ENCODE measurements around the gene KRT84. TPM values are rescaled to one million over a fixed set of nuclear protein-coding genes. Genes with fewer than 3 reads are reported as not detected.

KRT84 gene
- total RNA-seq (2022; extraction: Qiagen RNA extraction), result not detected in 5 replicates

GRCh38 chr12:52385226-52385702 lies at the start of gene KRT84:
Gene KRT84 (minus strand): TSS chr12:52385652. CDS start chr12:52385585, 67 bp downstream.

DNA sequence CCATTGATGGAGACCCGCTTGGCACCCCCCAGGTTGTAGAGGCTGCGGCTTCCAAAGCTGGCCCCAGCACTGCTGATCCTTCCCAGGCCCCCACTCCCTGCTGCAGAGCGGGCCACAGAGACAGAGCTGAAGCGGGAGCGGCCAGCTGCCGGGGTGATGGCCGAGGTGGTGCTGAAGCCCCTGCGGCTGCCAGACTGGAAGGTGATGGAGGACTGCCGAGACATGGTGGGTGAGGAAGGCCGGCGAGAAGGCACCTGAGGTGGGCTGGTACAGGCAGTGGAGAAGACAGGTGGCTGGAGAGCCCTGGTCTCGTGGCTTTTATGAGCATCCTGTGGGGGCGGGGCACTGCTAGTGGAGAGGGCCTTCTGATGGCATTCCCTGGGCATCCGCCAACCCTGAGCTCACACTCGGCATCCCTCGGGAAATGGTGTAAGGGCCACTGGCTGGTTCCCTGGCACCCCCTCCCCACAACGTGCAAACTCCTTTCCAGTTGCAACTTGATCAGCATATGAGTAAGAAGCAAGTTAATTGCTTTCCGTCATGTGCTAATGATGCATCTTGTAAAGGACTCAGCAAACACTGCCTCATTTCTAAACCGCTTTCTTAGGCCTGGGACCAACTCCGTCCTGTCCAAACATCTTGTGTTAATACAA lies 48.8 kb upstream of the KRT84 start, which contains the start of gene KRT75:
KRT75 (minus strand) TSS at position 291 of the 653 bp plus-strand sequence; CDS start at position 224, 67 bp downstream.

DNA sequence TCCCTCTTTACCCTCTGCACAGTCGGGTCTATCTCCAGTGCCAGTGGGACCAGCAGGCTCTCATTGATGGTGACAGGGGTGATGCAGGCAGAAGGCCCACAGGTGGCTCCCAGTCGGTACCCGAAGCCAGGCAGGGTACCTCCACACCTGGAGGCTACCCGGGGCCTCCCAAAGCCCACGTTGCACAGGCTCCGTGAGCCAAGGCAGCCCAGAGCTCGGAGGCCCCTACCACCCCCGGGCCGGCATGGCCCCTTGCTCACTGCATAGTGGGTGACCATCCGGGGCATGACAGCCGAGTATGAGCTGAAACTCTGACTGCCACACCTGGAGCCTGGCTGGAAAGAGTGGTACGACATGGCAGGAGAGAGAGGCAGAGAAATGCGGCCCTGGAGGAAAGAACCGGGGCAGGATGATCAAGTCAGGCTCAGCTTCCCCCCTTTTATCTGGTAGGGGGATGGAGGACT lies 20.5 kb upstream of the KRT84 start, which contains the start of gene KRT82:
KRT82 (minus strand) TSS at position 414 of the 464 bp plus-strand sequence; CDS start at position 356, 58 bp downstream.

DNA sequence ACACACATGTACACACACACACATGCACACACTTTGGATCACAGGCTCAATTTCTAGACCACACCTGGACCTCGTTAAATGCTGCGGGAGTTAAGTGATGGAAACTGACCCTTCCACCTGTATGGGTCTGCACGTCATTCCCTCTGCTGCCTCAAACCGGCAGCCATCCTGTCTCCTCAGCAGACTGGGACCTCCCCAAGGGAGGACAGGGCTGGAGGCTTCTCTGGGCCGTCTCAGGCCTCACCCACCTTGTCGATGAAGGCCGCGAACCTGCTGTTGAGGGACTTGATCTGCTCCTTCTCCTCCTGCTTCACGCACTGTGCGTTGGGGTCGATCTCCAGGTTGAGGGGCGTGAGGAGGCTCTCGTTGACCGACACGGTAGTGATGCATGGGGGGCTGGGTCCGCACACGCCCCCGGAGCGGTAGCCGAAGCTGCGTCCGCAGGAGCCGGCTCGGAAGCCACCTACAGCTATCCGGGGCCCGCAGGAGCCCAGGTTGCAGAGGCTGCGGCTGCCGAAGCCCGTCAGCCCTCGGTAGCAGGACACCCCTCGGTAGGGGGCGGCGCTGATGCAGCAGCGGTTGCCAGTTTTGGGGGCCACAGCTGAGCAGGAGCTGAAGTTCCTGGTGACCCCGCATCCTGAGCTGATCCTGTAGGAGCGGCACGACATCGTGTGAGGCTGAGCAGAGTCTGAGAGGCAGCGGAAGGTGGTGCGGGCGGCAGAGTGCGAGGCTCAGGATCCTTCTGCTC lies 18.5 kb downstream of the KRT84 start, which contains the start of gene KRT85:
KRT85 (minus strand) TSS at position 744 of the 748 bp plus-strand sequence; CDS start at position 668, 76 bp downstream.

Other genes with a start within 250 kb of the KRT84 start
- gene KRT80, start 193.6 kb downstream of the KRT84 start, total RNA-seq (2022; extraction: Qiagen RNA extraction), result 39.0 to 49.0 TPM (median 41.2 TPM) in 5 replicates
- gene KRT7, start 152.4 kb downstream of the KRT84 start, total RNA-seq (2022; extraction: Qiagen RNA extraction), result 5,165 to 6,050 TPM (median 5,522 TPM) in 5 replicates
- gene KRT86, start 111.0 kb downstream of the KRT84 start, total RNA-seq (2022; extraction: Qiagen RNA extraction), result 27.6 to 49.8 TPM (median 46.4 TPM) in 5 replicates
- 3,045 to 4,083 TPM (median 3,944 TPM) in 5 replicates for gene KRT81, start 94.1 kb downstream of the KRT84 start, total RNA-seq (2022; extraction: Qiagen RNA extraction)
- gene KRT83, start 64.3 kb downstream of the KRT84 start, total RNA-seq (2022; extraction: Qiagen RNA extraction), result 2.1 to 7.9 TPM (median 6.3 TPM) in 5 replicates
- gene KRT85, start 18.2 kb downstream of the KRT84 start, total RNA-seq (2022; extraction: Qiagen RNA extraction), result 0.05 TPM in 1 of 5 replicates, not detected in the others
- not detected in 5 replicates for gene KRT82, start 20.7 kb upstream of the KRT84 start, total RNA-seq (2022; extraction: Qiagen RNA extraction)
- gene KRT75, start 48.7 kb upstream of the KRT84 start, total RNA-seq (2022; extraction: Qiagen RNA extraction), result 0.07 to 0.18 TPM (median 0.09 TPM) in 5 replicates
- 0.05 to 0.09 TPM in 2 of 5 replicates, not detected in the others for gene KRT6B, start 66.5 kb upstream of the KRT84 start, total RNA-seq (2022; extraction: Qiagen RNA extraction)
- 0.06 TPM in 1 of 5 replicates, not detected in the others for gene KRT6C, start 88.2 kb upstream of the KRT84 start, total RNA-seq (2022; extraction: Qiagen RNA extraction)
- 10.3 to 13.4 TPM (median 11.2 TPM) in 5 replicates for gene KRT6A, start 107.6 kb upstream of the KRT84 start, total RNA-seq (2022; extraction: Qiagen RNA extraction)
- 0.39 to 0.69 TPM (median 0.53 TPM) in 5 replicates for gene KRT5, start 134.7 kb upstream of the KRT84 start, total RNA-seq (2022; extraction: Qiagen RNA extraction)
- 0.05 TPM in 1 of 5 replicates, not detected in the others for gene KRT71, start 167.5 kb upstream of the KRT84 start, total RNA-seq (2022; extraction: Qiagen RNA extraction)
- gene KRT74, start 188.2 kb upstream of the KRT84 start, total RNA-seq (2022; extraction: Qiagen RNA extraction), result not detected in 5 replicates
- gene KRT72, start 215.8 kb upstream of the KRT84 start, total RNA-seq (2022; extraction: Qiagen RNA extraction), result 0.07 TPM in 1 of 5 replicates, not detected in the others
- gene KRT73, start 232.9 kb upstream of the KRT84 start, total RNA-seq (2022; extraction: Qiagen RNA extraction), result 0.06 TPM in 1 of 5 replicates, not detected in the others